Stimulated activated CD4-positive, alpha-beta T cell treated with anti-CD3 and anti-CD28 coated beads, Interleukin-4, amount 100 ng/mL, for 4 hours (primary cell): ENCODE results near the gene WFDC6.

ENCODE experiments used
- DNase-seq, 2 experiments: peaks; one replicate each; pipeline ENCODE4 v3.0.0-alpha.2; 2020

The WFDC6 gene

GRCh38 chr20:45515147-45515913, 24.0 kb downstream of the WFDC6 start, which contains the start of gene SPINT3:
SPINT3 (minus strand) TSS chr20:45515622; CDS start chr20:45515608, 14 bp downstream.
- no peak for DNase-seq

GRCh38 chr20:45510242-45510862, 28.9 kb downstream of the WFDC6 start:
- no peak for DNase-seq

- no peak for DNase-seq
These were observed 30.2 kb downstream of the WFDC6 start for GRCh38 chr20:45509091-45509490.

- DNase-seq = no peak
These were observed 31.0 kb downstream of the WFDC6 start for GRCh38 chr20:45508068-45508886.

- DNase-seq = no peak
These were observed 32.1 kb downstream of the WFDC6 start for GRCh38 chr20:45507011-45507820.

GRCh38 chr20:45506398-45506797, 32.9 kb downstream of the WFDC6 start:
- no peak for DNase-seq

GRCh38 chr20:45503403-45503802, 35.9 kb downstream of the WFDC6 start:
- no peak for DNase-seq

- no peak for DNase-seq
These were observed 36.7 kb downstream of the WFDC6 start for GRCh38 chr20:45502561-45502960.

GRCh38 chr20:45501600-45501999, 37.7 kb downstream of the WFDC6 start:
- DNase-seq = no peak

- no peak for DNase-seq
These were observed 39.3 kb downstream of the WFDC6 start for GRCh38 chr20:45500022-45500421.

- DNase-seq = no peak
These were observed 41.2 kb downstream of the WFDC6 start for GRCh38 chr20:45497971-45498494.

- DNase-seq = no peak
These were observed 43.1 kb downstream of the WFDC6 start for GRCh38 chr20:45496166-45496565.

- no peak for DNase-seq
These were observed 43.8 kb downstream of the WFDC6 start for GRCh38 chr20:45495501-45495941.

GRCh38 chr20:45489083-45489531, 50.2 kb downstream of the WFDC6 start:
- DNase-seq = no peak

GRCh38 chr20:45487231-45487635, 52.0 kb downstream of the WFDC6 start:
- DNase-seq = no peak

GRCh38 chr20:45485388-45485787, 53.9 kb downstream of the WFDC6 start:
- no peak for DNase-seq

- no peak for DNase-seq
These were observed 54.6 kb downstream of the WFDC6 start for GRCh38 chr20:45484676-45485075.
